Lower leg skin (tissue), 3 donors: ENCODE results near the gene APC.

Source experiments
- CTCF ChIP-seq, 3 donors: fragments of 450-650 bp; IDR thresholded peaks; one replicate each; pipeline ENCODE4 v1.5.1; 2016; ENCODE audit warnings: antibody characterized with exemption in 3 of 3, mild to moderate bottlenecking in 3 of 3, moderate library complexity in 2 of 3
- POLR2A ChIP-seq, 2 donors: fragments of 450-650 bp; IDR thresholded peaks; one replicate each; pipeline ENCODE4 v1.6.1; 2016 to 2017; ENCODE audit warnings: antibody characterized with exemption in 2 of 2, mild to moderate bottlenecking in 1 of 2, moderate library complexity in 1 of 2

GRCh38 chr5:112708103-112708622 is 29.5 kb upstream of the APC start:
- no peak for TF ChIP-seq CTCF (IDR thresholded peaks at IDR 0.05)
- TF ChIP-seq POLR2A (IDR thresholded peaks at IDR 0.05) = no peak
